DND-41 (cell line): Measurements from ENCODE around the gene C7orf33.

Source experiments
- ATAC-seq: fragments of 200-7000 bp; cut with Tn5 transposase; 3 replicates; pipeline ENCODE4 v1.9.1; 2021; ENCODE audit warnings: low read depth; ENCODE audit not compliant: insufficient read depth
- DNase-seq: peaks from one replicate; pipeline ENCODE4 v3.0.0-alpha.2; 2020
- H2AFZ ChIP-seq: 2 replicates; pipeline ENCODE4 v1.6.0; 2012; ENCODE audit warnings: low read depth, low read length
- H3K27ac ChIP-seq: 2 replicates; pipeline ENCODE4 v1.5.1; 2012; ENCODE audit warnings: low read length, inconsistent platforms
- H3K27me3 ChIP-seq: fragments of 200-600 bp; sonication (generic); 2 replicates; pipeline ENCODE4 v1.6.0; 2012; ENCODE audit warnings: low read length, mild to moderate bottlenecking, inconsistent platforms; ENCODE audit not compliant: insufficient read depth, poor library complexity
- H3K36me3 ChIP-seq: 2 replicates; pipeline ENCODE4 v1.5.1; 2012; ENCODE audit warnings: low read length, inconsistent platforms; ENCODE audit not compliant: insufficient read depth
- H3K4me1 ChIP-seq: 2 replicates; pipeline ENCODE4 v1.5.1; 2012; ENCODE audit warnings: mild to moderate bottlenecking, low read length; ENCODE audit not compliant: insufficient read depth
- H3K4me2 ChIP-seq: 2 replicates; pipeline ENCODE4 v1.6.0; 2012; ENCODE audit warnings: mild to moderate bottlenecking, moderate library complexity, low read length, inconsistent platforms; ENCODE audit not compliant: insufficient read depth
- H3K4me3 ChIP-seq, 2 experiments: fragments of 200-600 bp in 1 of 2; shearing (Covaris generic) in 1 of 2; 2 replicates each; pipeline ENCODE4 v1.5.1; 2012 to 2016; ENCODE audit warnings: inconsistent platforms in 2 of 2, low read length in 2 of 2, mild to moderate bottlenecking in 2 of 2, low read depth in 1 of 2, moderate library complexity in 1 of 2
- H3K79me2 ChIP-seq: 2 replicates; pipeline ENCODE4 v1.6.0; 2012; ENCODE audit warnings: low read length, inconsistent platforms; ENCODE audit not compliant: insufficient read depth
- H3K9ac ChIP-seq: 2 replicates; pipeline ENCODE4 v1.6.0; 2012; ENCODE audit warnings: low read depth, mild to moderate bottlenecking, inconsistent platforms, low read length, moderate library complexity
- H3K9me3 ChIP-seq: 2 replicates; pipeline ENCODE4 v1.5.1; 2012; ENCODE audit warnings: low read length, moderate library complexity, mild to moderate bottlenecking, inconsistent platforms; ENCODE audit not compliant: insufficient read depth, severe bottlenecking
- H4K20me1 ChIP-seq: 2 replicates; pipeline ENCODE4 v1.6.0; 2012; ENCODE audit warnings: low read length; ENCODE audit not compliant: insufficient read depth
- EZH2 ChIP-seq: IDR thresholded peaks from 3 replicates; pipeline ENCODE4 v1.6.1; 2012; ENCODE audit warnings: borderline replicate concordance, low read depth, mild to moderate bottlenecking, moderate library complexity, low read length, inconsistent platforms; ENCODE audit not compliant: severe bottlenecking
- TF ChIP-seq, protein P1 (sequence below): IDR thresholded peaks from 2 replicates; pipeline ENCODE4 v1.5.1; 2012; ENCODE audit warnings: borderline replicate concordance, low read length, moderate library complexity, mild to moderate bottlenecking; ENCODE audit not compliant: poor library complexity, severe bottlenecking; ENCODE audit errors: extremely low read depth

Gene C7orf33

DNA sequence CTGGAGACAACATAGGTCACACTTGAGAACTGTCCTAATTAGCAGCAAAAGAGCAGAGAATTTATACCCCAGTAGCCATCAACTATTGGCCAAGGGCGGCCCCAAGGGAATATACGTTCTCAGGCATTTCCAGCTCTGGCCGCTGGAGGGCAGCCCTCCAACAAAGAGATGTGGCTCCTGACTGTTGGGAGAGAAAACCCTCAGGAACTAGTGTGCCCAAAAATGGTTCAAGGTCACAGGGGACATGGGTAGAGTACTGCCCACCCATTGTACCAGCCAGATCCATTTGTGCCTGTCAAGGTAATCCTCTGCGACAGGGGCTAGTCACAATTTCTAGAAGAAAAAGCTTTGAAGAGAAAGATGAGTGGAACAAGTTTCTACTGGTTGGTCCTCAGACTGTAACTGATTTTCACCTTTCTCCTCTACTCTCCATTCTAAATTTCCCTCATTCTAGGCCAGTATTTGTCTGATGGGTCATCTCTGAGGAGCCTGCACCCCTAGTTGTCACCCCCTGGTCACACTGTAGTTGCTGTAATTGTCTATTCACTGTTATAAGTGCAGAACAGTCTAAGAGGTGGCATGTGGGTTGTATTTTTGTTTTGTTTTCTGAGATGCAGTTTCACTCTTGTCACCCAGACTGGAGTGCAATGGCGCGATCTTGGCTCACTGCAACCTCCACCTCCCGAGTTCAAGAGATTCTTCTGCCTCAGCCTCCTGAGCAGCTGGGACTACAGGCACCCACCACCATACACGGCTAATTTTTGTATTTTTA lies 14.7 kb upstream of the C7orf33 start:
- no peak overlapping the region for H3K4me2 ChIP-seq

DNA sequence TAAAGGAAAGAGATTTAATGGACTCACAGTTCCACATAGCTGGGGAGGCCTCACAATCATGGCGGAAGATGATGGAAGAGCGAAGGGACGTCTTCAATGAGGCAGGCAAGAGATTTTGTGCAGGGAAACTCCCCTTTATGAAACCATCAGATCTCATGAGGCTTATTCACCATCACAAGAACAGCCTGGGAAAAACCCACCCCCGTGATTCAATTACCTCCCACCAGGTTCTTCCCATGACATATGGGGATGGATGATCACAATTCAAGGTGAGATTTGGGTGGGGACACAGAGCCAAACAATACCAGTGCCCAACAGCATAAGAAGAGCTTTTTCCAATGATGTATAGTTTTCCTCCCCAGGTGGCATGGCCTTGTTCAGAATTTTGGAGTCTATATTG lies 11.2 kb upstream of the C7orf33 start:
- Histone ChIP-seq H3K4me3 (no peak overlapping the region), H4K20me1 (no peaks in the 10 kb centered on the region), H3K27me3 (peaks cover 16% of the 10 kb centered on the region), H3K36me3 (no peaks in the 10 kb centered on the region), H3K9me3 (no peaks in the 10 kb centered on the region), H3K27ac (no peak overlapping the region), H3K4me1 (peaks cover 4% of the 10 kb centered on the region; the same call in 1 of the 2 replicates), H3K9ac (no peak overlapping the region), H2AFZ (no peak overlapping the region), H3K79me2 (no peaks in the 10 kb centered on the region), H3K4me2 (no peak overlapping the region)
- ATAC-seq (no peak), DNase-seq (no peak)
- TF ChIP-seq, protein P1, sequence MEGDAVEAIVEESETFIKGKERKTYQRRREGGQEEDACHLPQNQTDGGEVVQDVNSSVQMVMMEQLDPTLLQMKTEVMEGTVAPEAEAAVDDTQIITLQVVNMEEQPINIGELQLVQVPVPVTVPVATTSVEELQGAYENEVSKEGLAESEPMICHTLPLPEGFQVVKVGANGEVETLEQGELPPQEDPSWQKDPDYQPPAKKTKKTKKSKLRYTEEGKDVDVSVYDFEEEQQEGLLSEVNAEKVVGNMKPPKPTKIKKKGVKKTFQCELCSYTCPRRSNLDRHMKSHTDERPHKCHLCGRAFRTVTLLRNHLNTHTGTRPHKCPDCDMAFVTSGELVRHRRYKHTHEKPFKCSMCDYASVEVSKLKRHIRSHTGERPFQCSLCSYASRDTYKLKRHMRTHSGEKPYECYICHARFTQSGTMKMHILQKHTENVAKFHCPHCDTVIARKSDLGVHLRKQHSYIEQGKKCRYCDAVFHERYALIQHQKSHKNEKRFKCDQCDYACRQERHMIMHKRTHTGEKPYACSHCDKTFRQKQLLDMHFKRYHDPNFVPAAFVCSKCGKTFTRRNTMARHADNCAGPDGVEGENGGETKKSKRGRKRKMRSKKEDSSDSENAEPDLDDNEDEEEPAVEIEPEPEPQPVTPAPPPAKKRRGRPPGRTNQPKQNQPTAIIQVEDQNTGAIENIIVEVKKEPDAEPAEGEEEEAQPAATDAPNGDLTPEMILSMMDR, result no peak
- TF ChIP-seq EZH2, result no peak

More for the DNA sequence above, 14.7 kb upstream of the C7orf33 start:
- no peak overlapping the region for H3K4me3 ChIP-seq
- peak; percentile 94 for ATAC-seq
- H2AFZ ChIP-seq, result peak overlapping the region; percentile 58; the same call in 1 of the 2 replicates
- peaks cover 4% of the 10 kb centered on the region; the same call in 1 of the 2 replicates for H3K4me1 ChIP-seq
- no peak overlapping the region for H3K27ac ChIP-seq
- H3K79me2 ChIP-seq, result no peaks in the 10 kb centered on the region
- no peaks in the 10 kb centered on the region for H4K20me1 ChIP-seq
- H3K9ac ChIP-seq, result no peak overlapping the region
- no peaks in the 10 kb centered on the region for H3K27me3 ChIP-seq
- no peaks in the 10 kb centered on the region for H3K36me3 ChIP-seq
- TF ChIP-seq EZH2, result no peak
- TF ChIP-seq, protein P1, result peak; percentile 93
- DNase-seq, result peak; percentile 74
- no peaks in the 10 kb centered on the region for H3K9me3 ChIP-seq

DNA sequence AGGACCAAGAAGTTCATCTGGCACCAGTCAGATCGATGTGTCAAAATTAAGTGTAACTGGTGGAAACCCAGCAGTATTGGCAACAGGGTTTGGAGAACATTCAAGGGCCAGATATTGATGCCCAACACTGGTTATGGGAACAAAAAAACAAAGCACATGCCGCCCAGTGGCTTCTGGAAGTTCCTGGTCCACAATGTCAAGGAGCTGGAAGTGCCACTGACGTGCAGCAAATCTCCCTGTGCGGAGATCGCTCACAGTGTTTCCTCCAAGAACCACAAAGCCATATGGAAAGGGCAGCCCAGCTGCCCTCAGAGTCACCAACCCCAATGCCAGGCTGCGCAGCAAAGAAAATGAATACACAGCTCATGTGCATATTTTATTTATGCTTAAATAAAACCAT lies 10.1 kb upstream of the C7orf33 start:
- Histone ChIP-seq H3K36me3 (no peaks in the 10 kb centered on the region), H3K27me3 (peaks cover 16% of the 10 kb centered on the region), H4K20me1 (no peaks in the 10 kb centered on the region), H3K4me1 (peaks cover 4% of the 10 kb centered on the region; the same call in 1 of the 2 replicates), H3K27ac (no peak overlapping the region), H3K4me3 (no peak overlapping the region), H3K79me2 (no peaks in the 10 kb centered on the region), H3K9me3 (no peaks in the 10 kb centered on the region), H2AFZ (no peak overlapping the region), H3K9ac (no peak overlapping the region), H3K4me2 (no peak overlapping the region)
- no peak for ATAC-seq
- TF ChIP-seq EZH2, result no peak
- DNase-seq, result no peak

DNA sequence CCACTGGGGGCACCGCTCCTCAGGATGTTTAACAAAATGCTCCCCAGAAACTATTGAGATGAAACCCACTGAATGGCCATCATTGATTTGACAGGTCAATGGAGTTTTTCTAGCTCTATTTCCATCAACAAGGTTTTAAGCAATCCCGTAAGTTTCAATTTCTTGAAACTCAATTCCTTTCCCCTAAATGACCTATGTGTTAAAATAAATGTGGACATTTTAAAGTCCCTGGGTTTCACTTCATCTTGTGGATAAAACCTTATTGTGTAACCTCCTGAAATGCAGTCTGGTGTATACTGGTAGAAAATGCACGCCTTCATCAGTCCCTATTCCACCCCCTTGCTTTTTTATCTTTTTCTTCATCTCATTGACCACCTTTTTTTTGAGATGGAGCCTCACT lies 8.9 kb upstream of the C7orf33 start:
- H3K9me3 ChIP-seq, result no peaks in the 10 kb centered on the region
- ATAC-seq, result no peak
- no peaks in the 10 kb centered on the region for H3K4me1 ChIP-seq
- H3K9ac ChIP-seq, result no peak overlapping the region
- H3K36me3 ChIP-seq, result no peaks in the 10 kb centered on the region
- TF ChIP-seq EZH2, result no peak
- TF ChIP-seq, protein P1, result no peak
- no peak overlapping the region for H3K4me3 ChIP-seq
- no peak overlapping the region for H2AFZ ChIP-seq
- no peak for DNase-seq
- H4K20me1 ChIP-seq, result no peaks in the 10 kb centered on the region
- H3K4me2 ChIP-seq, result no peak overlapping the region
- H3K79me2 ChIP-seq, result no peaks in the 10 kb centered on the region
- no peak overlapping the region for H3K27ac ChIP-seq
- H3K27me3 ChIP-seq, result peaks cover 16% of the 10 kb centered on the region
